OCI-LY3 (cell line): Measurements from ENCODE around the gene FARP1.

Experiments used
- EZH2phosphoT487 ChIP-seq: fragments of 200-600 bp; shearing (Covaris generic); IDR thresholded peaks from 2 replicates; pipeline ENCODE4 v1.6.1; 2018; ENCODE audit warnings: antibody characterized with exemption, mixed run types, low read depth
- TF ChIP-seq, protein P1 (sequence below): fragments of 200-600, 300-600 bp; sonication (generic); IDR thresholded peaks from 2 replicates; pipeline ENCODE4 v1.5.1; 2014; ENCODE audit warnings: antibody characterized with exemption, low read length, low read depth

DNA sequence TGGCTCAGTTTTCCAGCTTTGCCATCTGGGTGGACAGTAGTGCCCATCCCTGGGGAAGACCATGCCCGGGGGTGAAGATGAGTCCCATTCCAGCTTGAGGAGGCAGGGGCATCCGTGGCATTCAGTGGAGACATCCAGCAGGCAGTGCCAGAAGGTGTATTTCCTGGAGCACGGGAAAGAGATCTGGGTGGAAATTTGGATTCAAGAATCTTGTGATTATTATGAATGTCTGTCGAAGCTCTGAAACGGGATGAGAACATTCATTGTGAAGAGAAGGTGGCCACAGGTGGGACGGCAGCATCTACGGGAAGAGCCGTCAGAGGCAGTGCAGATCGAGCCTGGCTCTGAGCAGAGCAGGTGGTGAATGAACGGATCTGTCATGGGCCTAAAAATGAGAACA, 201.5 kb downstream of the FARP1 start:
- TF ChIP-seq, protein P1, sequence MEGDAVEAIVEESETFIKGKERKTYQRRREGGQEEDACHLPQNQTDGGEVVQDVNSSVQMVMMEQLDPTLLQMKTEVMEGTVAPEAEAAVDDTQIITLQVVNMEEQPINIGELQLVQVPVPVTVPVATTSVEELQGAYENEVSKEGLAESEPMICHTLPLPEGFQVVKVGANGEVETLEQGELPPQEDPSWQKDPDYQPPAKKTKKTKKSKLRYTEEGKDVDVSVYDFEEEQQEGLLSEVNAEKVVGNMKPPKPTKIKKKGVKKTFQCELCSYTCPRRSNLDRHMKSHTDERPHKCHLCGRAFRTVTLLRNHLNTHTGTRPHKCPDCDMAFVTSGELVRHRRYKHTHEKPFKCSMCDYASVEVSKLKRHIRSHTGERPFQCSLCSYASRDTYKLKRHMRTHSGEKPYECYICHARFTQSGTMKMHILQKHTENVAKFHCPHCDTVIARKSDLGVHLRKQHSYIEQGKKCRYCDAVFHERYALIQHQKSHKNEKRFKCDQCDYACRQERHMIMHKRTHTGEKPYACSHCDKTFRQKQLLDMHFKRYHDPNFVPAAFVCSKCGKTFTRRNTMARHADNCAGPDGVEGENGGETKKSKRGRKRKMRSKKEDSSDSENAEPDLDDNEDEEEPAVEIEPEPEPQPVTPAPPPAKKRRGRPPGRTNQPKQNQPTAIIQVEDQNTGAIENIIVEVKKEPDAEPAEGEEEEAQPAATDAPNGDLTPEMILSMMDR, result no peak
- no peak for TF ChIP-seq EZH2phosphoT487
